Activated T-helper 2 cell treated with anti-CD3 and anti-CD28 coated beads, Interferon-gamma antibody, Interleukin-2, Interleukin-4, amounts not matched to agents 10 μg/mL and 5 μg/mL and 100 μg/mL, durations not matched to agents 14 hours and 24 hours and 36 hours (primary cell): ENCODE measurements around the gene SMYD3. TPM values are rescaled to one million over a fixed set of nuclear protein-coding genes. Genes with fewer than 3 reads are reported as not detected.
A peak's percentile ranks its signal among the peaks of the same experiment; 100 is the strongest.
"Not testable (repeated sequence)": the region's sequence is repeated elsewhere in the genome, so short reads cannot be mapped to it uniquely, and the experiment has no call there.

Source experiments
- DNase-seq: peaks from one replicate; pipeline ENCODE4 v3.0.0; 2021; ENCODE audit warnings: low spot score
- H3K27ac Mint-ChIP-seq: one replicate; pipeline ENCODE4 v1.8.0; 2021; ENCODE audit warnings: mixed read lengths
- H3K27me3 Mint-ChIP-seq: one replicate; pipeline ENCODE4 v1.8.0; 2021; ENCODE audit warnings: low read depth, mixed read lengths
- H3K36me3 Mint-ChIP-seq: one replicate; pipeline ENCODE4 v1.8.0; 2021; ENCODE audit warnings: low read depth, mixed read lengths
- H3K4me1 Mint-ChIP-seq: one replicate; pipeline ENCODE4 v1.8.0; 2021; ENCODE audit warnings: low read depth, mixed read lengths
- H3K4me3 Mint-ChIP-seq: one replicate; pipeline ENCODE4 v1.8.0; 2021; ENCODE audit warnings: low read depth, mild to moderate bottlenecking, moderate library complexity, mixed read lengths
- H3K9me3 Mint-ChIP-seq: one replicate; pipeline ENCODE4 v1.8.0; 2021; ENCODE audit warnings: mixed read lengths
- intact Hi-C: fragments of 100-400 bp; cut with micrococcal nuclease; formaldehyde crosslinking; loops from one replicate; pipeline ENCODE4 v1.15.1; 2023
- total RNA-seq: library from RNA; stranded (reverse); gene quantifications from 2 replicates; pipeline ENCODE4 v1.2.3, GENCODE V29; 2022

The SMYD3 gene
- total RNA-seq, 1 donor from 2014 or later = 24.1 TPM

GRCh38 chr1:245971076-245971710 is 535.9 kb downstream of the SMYD3 start:
- H3K27me3 Mint-ChIP-seq, DNase-seq, H3K27ac Mint-ChIP-seq, intact Hi-C loops, H3K4me3 Mint-ChIP-seq, H3K4me1 Mint-ChIP-seq, H3K36me3 Mint-ChIP-seq, H3K9me3 Mint-ChIP-seq: not testable (repeated sequence)

- intact Hi-C loops = no loop called here
- H3K4me3 Mint-ChIP-seq = no peak overlapping the region
- no peaks in the 10 kb centered on the region for H3K36me3 Mint-ChIP-seq
- no peaks in the 10 kb centered on the region for H3K27me3 Mint-ChIP-seq
- no peak overlapping the region for H3K27ac Mint-ChIP-seq
- H3K9me3 Mint-ChIP-seq = no peaks in the 10 kb centered on the region
- peaks cover 5% of the 10 kb centered on the region for H3K4me1 Mint-ChIP-seq
- DNase-seq = no peak
Observed at GRCh38 chr1:245969283-245969682, 537.8 kb downstream of the SMYD3 start.

- Mint-ChIP-seq H3K27ac (no peak overlapping the region), H3K4me1 (peaks cover 5% of the 10 kb centered on the region), H3K9me3 (no peaks in the 10 kb centered on the region), H3K27me3 (no peaks in the 10 kb centered on the region), H3K4me3 (no peak overlapping the region), H3K36me3 (no peaks in the 10 kb centered on the region)
- DNase-seq = no peak
- intact Hi-C loops = no loop called here
Observed at GRCh38 chr1:245968775-245969174, 538.3 kb downstream of the SMYD3 start.

DNA sequence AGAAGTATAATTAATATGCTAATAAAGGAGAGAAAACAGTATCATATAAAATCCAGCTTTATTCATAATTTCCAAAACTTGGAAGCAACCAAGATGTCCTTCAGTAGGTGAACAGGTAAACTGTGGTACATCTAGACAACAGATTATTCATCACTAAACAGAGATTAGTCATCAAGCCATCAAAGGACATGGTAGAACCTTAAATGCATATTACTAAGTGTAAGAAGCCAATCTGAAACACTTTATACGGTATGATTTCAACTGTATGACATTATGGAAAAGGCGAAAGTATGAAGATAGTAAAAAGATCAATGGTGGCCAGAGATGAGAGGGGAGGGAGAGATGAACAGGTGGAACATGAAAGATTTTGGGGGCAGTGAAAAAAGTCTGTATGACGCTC is 541.7 kb downstream of the SMYD3 start:
- H3K4me3 Mint-ChIP-seq = no peak overlapping the region
- peaks cover 10% of the 10 kb centered on the region for H3K4me1 Mint-ChIP-seq
- no peaks in the 10 kb centered on the region for H3K36me3 Mint-ChIP-seq
- DNase-seq = no peak
- H3K27me3 Mint-ChIP-seq = no peaks in the 10 kb centered on the region
- no peak overlapping the region for H3K27ac Mint-ChIP-seq
- intact Hi-C loops = no loop called here
- no peaks in the 10 kb centered on the region for H3K9me3 Mint-ChIP-seq

DNA sequence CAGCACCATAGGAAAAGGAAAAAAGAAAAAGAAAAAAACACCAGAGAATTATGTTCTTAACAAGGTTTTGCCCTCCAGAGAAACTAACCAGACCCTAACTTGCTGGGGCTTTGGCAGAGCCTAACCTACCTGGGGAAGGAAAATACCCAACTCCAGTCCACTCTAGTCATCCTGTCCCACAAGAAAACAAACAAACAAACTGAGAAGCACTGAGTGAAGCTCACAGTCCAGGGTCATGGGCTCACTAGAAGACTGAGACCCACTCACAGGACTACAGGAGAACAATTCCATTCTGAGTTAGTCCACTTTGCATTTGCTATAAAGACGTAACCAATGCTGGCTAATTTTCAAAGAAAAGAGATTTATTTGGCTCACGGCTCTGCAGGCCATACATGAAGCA is 543.4 kb downstream of the SMYD3 start:
- H3K27ac Mint-ChIP-seq = no peak overlapping the region
- intact Hi-C loops = no loop called here
- no peaks in the 10 kb centered on the region for H3K9me3 Mint-ChIP-seq
- peaks cover 10% of the 10 kb centered on the region for H3K4me1 Mint-ChIP-seq
- no peak overlapping the region for H3K4me3 Mint-ChIP-seq
- H3K36me3 Mint-ChIP-seq = no peaks in the 10 kb centered on the region
- no peak for DNase-seq
- H3K27me3 Mint-ChIP-seq = no peaks in the 10 kb centered on the region

GRCh38 chr1:245962453-245962852 is 544.6 kb downstream of the SMYD3 start:
- DNase-seq = no peak
- Mint-ChIP-seq H3K36me3 (no peaks in the 10 kb centered on the region), H3K9me3 (no peaks in the 10 kb centered on the region), H3K4me1 (peaks cover 10% of the 10 kb centered on the region), H3K27me3 (no peaks in the 10 kb centered on the region), H3K27ac (no peak overlapping the region), H3K4me3 (no peak overlapping the region)
- intact Hi-C loops = no loop called here

DNA sequence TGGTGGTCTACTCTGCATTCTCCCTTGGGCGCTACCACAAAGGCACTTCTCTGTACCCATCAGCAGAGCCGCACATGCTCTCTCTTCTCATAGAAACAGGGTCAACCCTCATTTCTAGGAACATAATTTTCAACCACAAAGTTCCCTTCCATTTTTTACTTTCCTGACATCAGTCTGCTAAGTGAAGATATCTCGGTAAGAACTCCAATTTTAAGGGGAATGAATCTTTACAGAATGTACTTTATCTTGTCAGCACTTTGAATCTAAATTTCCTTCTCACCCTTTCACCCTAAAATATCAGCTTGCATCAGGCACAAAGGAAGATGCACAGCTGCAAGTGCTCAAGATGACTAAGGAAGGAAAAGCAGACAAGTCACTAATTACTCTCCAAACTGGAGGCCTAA is 545.9 kb downstream of the SMYD3 start:
- intact Hi-C loops = no loop called here
- H3K4me3 Mint-ChIP-seq = no peak overlapping the region
- no peak overlapping the region for H3K27ac Mint-ChIP-seq
- H3K36me3 Mint-ChIP-seq = no peaks in the 10 kb centered on the region
- H3K4me1 Mint-ChIP-seq = peaks cover 10% of the 10 kb centered on the region
- DNase-seq = no peak
- H3K9me3 Mint-ChIP-seq = no peaks in the 10 kb centered on the region
- H3K27me3 Mint-ChIP-seq = no peaks in the 10 kb centered on the region

DNA sequence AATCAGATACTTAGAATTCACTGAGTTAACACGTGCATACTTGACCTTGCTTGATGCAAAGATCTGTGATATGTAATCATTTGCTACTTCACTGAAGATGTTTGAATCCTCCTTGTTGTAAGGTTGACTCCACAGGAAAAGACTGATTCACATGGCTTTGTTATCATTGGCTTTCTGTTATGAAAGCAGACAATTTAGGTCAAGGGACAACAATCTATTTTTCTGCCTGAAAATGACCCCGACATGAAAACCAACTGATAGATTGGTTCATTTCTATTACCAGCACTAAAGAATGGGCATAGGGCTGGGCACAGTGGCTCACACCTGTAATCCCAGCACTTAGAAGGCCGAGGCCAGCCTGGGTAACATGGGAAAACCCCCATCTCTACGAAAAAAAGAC is 546.9 kb downstream of the SMYD3 start:
- peaks cover 6% of the 10 kb centered on the region for H3K4me1 Mint-ChIP-seq
- H3K27me3 Mint-ChIP-seq = no peaks in the 10 kb centered on the region
- intact Hi-C loops = no loop called here
- no peak overlapping the region for H3K4me3 Mint-ChIP-seq
- no peak for DNase-seq
- no peak overlapping the region for H3K27ac Mint-ChIP-seq
- no peaks in the 10 kb centered on the region for H3K36me3 Mint-ChIP-seq
- no peaks in the 10 kb centered on the region for H3K9me3 Mint-ChIP-seq

DNA sequence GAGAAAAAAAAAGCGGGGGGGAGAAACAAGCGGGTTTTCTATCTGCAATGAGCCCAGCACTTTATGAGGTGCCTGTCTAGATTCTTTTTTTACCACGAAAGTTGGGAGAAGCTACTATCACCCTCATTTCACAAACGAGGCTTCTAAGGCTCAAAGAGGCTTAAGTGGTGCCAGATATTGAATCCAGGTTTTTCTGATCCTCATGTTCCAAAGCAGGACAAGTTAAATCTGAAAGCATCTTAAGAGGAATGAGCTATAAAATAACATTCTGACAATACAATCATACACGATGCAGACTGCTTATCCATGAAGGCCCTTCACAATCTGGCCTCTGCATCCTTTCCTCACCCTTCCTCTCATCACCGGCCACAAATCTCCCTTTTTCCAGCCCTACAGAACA is 549.1 kb downstream of the SMYD3 start:
- Mint-ChIP-seq H3K4me1 (peaks cover 20% of the 10 kb centered on the region), H3K27me3 (no peaks in the 10 kb centered on the region), H3K4me3 (no peak overlapping the region), H3K9me3 (no peaks in the 10 kb centered on the region), H3K36me3 (no peaks in the 10 kb centered on the region), H3K27ac (no peak overlapping the region)
- intact Hi-C loops = no loop called here
- no peak for DNase-seq

DNA sequence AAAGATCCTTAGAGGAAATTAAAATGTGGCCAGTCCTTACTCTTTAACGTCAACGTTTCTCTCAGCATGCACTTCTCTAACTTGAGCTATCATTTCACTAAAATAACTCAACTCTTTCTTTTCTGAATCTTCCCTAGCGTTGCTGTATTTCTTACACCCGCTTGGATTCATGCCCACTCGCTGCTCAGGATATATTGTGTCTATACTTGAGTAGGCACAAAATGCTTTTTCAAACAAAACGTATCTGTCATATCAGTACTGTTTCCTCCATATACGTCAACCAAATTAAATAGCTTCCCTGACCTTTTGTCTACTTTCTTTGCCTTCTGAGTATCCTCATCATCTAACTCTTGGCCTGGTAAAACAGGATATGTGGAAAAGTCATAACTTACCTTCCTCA is 549.7 kb downstream of the SMYD3 start:
- H3K9me3 Mint-ChIP-seq = no peaks in the 10 kb centered on the region
- intact Hi-C loops = no loop called here

GRCh38 chr1:245956225-245956624 is 550.9 kb downstream of the SMYD3 start:
- Mint-ChIP-seq H3K27me3 (no peaks in the 10 kb centered on the region), H3K36me3 (no peaks in the 10 kb centered on the region), H3K4me3 (no peak overlapping the region), H3K9me3 (no peaks in the 10 kb centered on the region), H3K4me1 (peaks cover 32% of the 10 kb centered on the region), H3K27ac (no peak overlapping the region)
- DNase-seq = peak; percentile 13
- intact Hi-C loops = no loop called here

More for the DNA sequence above, 549.7 kb downstream of the SMYD3 start:
- Mint-ChIP-seq H3K36me3 (no peaks in the 10 kb centered on the region), H3K4me3 (no peak overlapping the region), H3K27ac (no peak overlapping the region), H3K4me1 (peaks cover 26% of the 10 kb centered on the region), H3K27me3 (no peaks in the 10 kb centered on the region)
- DNase-seq = no peak

GRCh38 chr1:245953876-245954660 is 553.0 kb downstream of the SMYD3 start:
- H3K27ac Mint-ChIP-seq = peak overlapping the region; percentile 92
- peak overlapping the region; percentile 73 for H3K4me3 Mint-ChIP-seq
- H3K36me3 Mint-ChIP-seq = no peaks in the 10 kb centered on the region
- no peak for DNase-seq
- intact Hi-C loops = loop anchor here (5.0 kb wide), 2 partner anchors 378 to 613 kb away; partner anchors contain the start of genes CNST and TFB2M
- H3K27me3 Mint-ChIP-seq = no peaks in the 10 kb centered on the region
- H3K9me3 Mint-ChIP-seq = no peaks in the 10 kb centered on the region
- peaks cover 28% of the 10 kb centered on the region for H3K4me1 Mint-ChIP-seq

GRCh38 chr1:245952383-245953026 is 554.6 kb downstream of the SMYD3 start:
- Mint-ChIP-seq H3K4me3 (peak overlapping the region; percentile 1), H3K4me1 (peaks cover 28% of the 10 kb centered on the region), H3K36me3 (no peaks in the 10 kb centered on the region), H3K9me3 (no peaks in the 10 kb centered on the region), H3K27me3 (no peaks in the 10 kb centered on the region), H3K27ac (peak overlapping the region; percentile 78)
- DNase-seq = no peak
- intact Hi-C loops = loop anchor here (5.0 kb wide), 2 partner anchors 380 to 615 kb away; partner anchors contain the start of genes CNST and TFB2M
